GM12872 (cell line): ENCODE measurements around the gene UBE3C.

Source experiments
- CTCF ChIP-seq: IDR thresholded peaks from 3 replicates; pipeline ENCODE4 v1.5.1; 2011; ENCODE audit warnings: low read depth, mild to moderate bottlenecking, low read length, moderate library complexity; ENCODE audit not compliant: insufficient read depth

The UBE3C gene

GRCh38 chr7:157276731-157277562, 138.2 kb downstream of the UBE3C start:
- no peak for TF ChIP-seq CTCF

- no peak for TF ChIP-seq CTCF
Measured at GRCh38 chr7:157278167-157278790, 139.6 kb downstream of the UBE3C start.

- no peak for TF ChIP-seq CTCF
Measured at GRCh38 chr7:157278791-157279724, 140.3 kb downstream of the UBE3C start.

- TF ChIP-seq CTCF = no peak
Measured at GRCh38 chr7:157279741-157280215, 141.1 kb downstream of the UBE3C start.

GRCh38 chr7:157280216-157280841, 141.6 kb downstream of the UBE3C start:
- TF ChIP-seq CTCF = no peak

GRCh38 chr7:157281221-157281998, 142.7 kb downstream of the UBE3C start:
- no peak for TF ChIP-seq CTCF
